A549 (cell line): ENCODE results near the gene LYL1. TPM values are rescaled to one million over a fixed set of nuclear protein-coding genes. Genes with fewer than 3 reads are reported as not detected.
A peak's percentile ranks its signal among the peaks of the same experiment; 100 is the strongest.

Source experiments
- ATAC-seq, 2 experiments: fragments of 200-7000 bp in 1 of 2; fragments of >200 bp in 1 of 2; cut with Nextera tagmentation in 1 of 2; cut with Tn5 transposase in 1 of 2; 3 replicates each; pipeline versions ENCODE4 v1.8.0 to v1.9.1; 2018 to 2020; ENCODE audit warnings: mild to moderate bottlenecking in 1 of 2, moderate library complexity in 1 of 2
- CTCF ChIA-PET: fragments of 300-600 bp; sonication (Branson Sonifier 250); formaldehyde crosslinking; extraction: SDS; loops from one replicate; lab custom pipeline; 2021; ENCODE audit warnings: antibody characterized with exemption, inconsistent platforms; lab: Yijun Ruan, JAX
- POLR2A ChIA-PET: fragments of 350-600 bp; formaldehyde crosslinking; extraction: SDS; loops from one replicate; lab custom pipeline; 2021; ENCODE audit warnings: antibody characterized with exemption, inconsistent platforms; lab: Yijun Ruan, JAX
- DNase-seq, 2 experiments: peaks; one replicate each; pipeline versions ENCODE4 v3.0.0 to v3.0.0-alpha.2; 2011 to 2016; ENCODE audit warnings: low read depth in 1 of 2, low spot score in 1 of 2
- FAIRE-seq: peaks from 2 replicates; lab custom pipeline; 2011; peaks lifted over from hg19 to GRCh38; lab: Jason Lieb, UNC
- H3K27ac ChIP-seq, 2 experiments: fragments of >200 bp; sonication (Bioruptor Twin); formaldehyde crosslinking; 3 replicates each; pipeline ENCODE4 v1.5.1; 2016 to 2017
- H3K4me1 ChIP-seq: fragments of >200 bp; sonication (Bioruptor Twin); formaldehyde crosslinking; 3 replicates; pipeline ENCODE4 v1.6.1; 2016
- H3K4me2 ChIP-seq: fragments of >200 bp; sonication (Bioruptor Twin); formaldehyde crosslinking; 3 replicates; pipeline ENCODE4 v1.6.1; 2016
- H3K4me3 ChIP-seq: fragments of >200 bp; sonication (Bioruptor Twin); formaldehyde crosslinking; 3 replicates; pipeline ENCODE4 v1.5.1; 2016
- H3K9me3 ChIP-seq: fragments of >200 bp; sonication (Bioruptor Twin); formaldehyde crosslinking; 3 replicates; pipeline ENCODE4 v1.6.1; 2016
- BCL3 ChIP-seq: fragments of >200 bp; sonication (Bioruptor Twin); formaldehyde crosslinking; IDR thresholded peaks from 3 replicates; pipeline ENCODE4 v1.6.1; 2016
- BHLHE40 ChIP-seq: IDR thresholded peaks from 2 replicates; pipeline ENCODE4 v1.6.1; 2012; ENCODE audit warnings: low read depth, low read length, inconsistent platforms
- CHD2 ChIP-seq: fragments of 150-350 bp; IDR thresholded peaks from 2 replicates; pipeline ENCODE4 v1.6.1; 2014; ENCODE audit warnings: low read length; ENCODE audit not compliant: partially characterized antibody
- CHD4 ChIP-seq: fragments of 200-600 bp; sonication (generic); IDR thresholded peaks from 2 replicates; pipeline ENCODE4 v1.6.1; 2016; ENCODE audit warnings: antibody characterized with exemption, mild to moderate bottlenecking, borderline replicate concordance
- CTCF ChIP-seq: fragments of >200 bp; sonication (Bioruptor Twin); formaldehyde crosslinking; IDR thresholded peaks from 3 replicates; pipeline ENCODE4 v1.5.1; 2016
- E2F6 ChIP-seq: IDR thresholded peaks from 2 replicates; pipeline ENCODE4 v1.6.1; 2012; ENCODE audit warnings: low read depth, borderline replicate concordance
- EHF ChIP-seq: fragments of 250-450 bp; sonication (Bioruptor Pico); IDR thresholded peaks from 2 replicates; pipeline ENCODE4 v1.5.0; 2020; ENCODE audit warnings: mild to moderate bottlenecking
- HDAC2 ChIP-seq: fragments of 200-600 bp; sonication (generic); IDR thresholded peaks from 2 replicates; pipeline ENCODE4 v1.6.1; 2016
- HES2 ChIP-seq: fragments of >200 bp; sonication (Bioruptor Twin); formaldehyde crosslinking; IDR thresholded peaks from 2 replicates; pipeline ENCODE4 v1.6.1; 2016
- HOXA7 ChIP-seq: fragments of 250-450 bp; sonication (Bioruptor Pico); IDR thresholded peaks from 2 replicates; pipeline ENCODE4 v1.5.0; 2020; ENCODE audit warnings: mild to moderate bottlenecking, moderate library complexity
- JUN ChIP-seq, 2 experiments: fragments of >200 bp; sonication (Bioruptor Twin); formaldehyde crosslinking; IDR thresholded peaks; 2 replicates in 1 of 2; 3 replicates in 1 of 2; pipeline ENCODE4 v1.6.1; 2016 to 2017
- KDM1A ChIP-seq: fragments of 200-600 bp; sonication (generic); IDR thresholded peaks from 2 replicates; pipeline ENCODE4 v1.6.1; 2016; ENCODE audit warnings: low read depth, mild to moderate bottlenecking
- KDM5A ChIP-seq: fragments of 200-600 bp; sonication (generic); IDR thresholded peaks from 2 replicates; pipeline ENCODE4 v1.6.1; 2016; ENCODE audit warnings: antibody characterized with exemption, mild to moderate bottlenecking
- MAFK ChIP-seq: fragments of 450-650 bp; IDR thresholded peaks from 2 replicates; pipeline ENCODE4 v1.6.1; 2014; ENCODE audit not compliant: partially characterized antibody
- MAX ChIP-seq: IDR thresholded peaks from 2 replicates; pipeline ENCODE4 v1.6.1; 2012
- MAZ ChIP-seq: fragments of 150-350 bp; IDR thresholded peaks from 2 replicates; pipeline ENCODE4 v1.6.1; 2014; ENCODE audit warnings: antibody characterized with exemption, low read depth, low read length, borderline replicate concordance
- POLR2A ChIP-seq: IDR thresholded peaks from 2 replicates; pipeline ENCODE4 v1.6.1; 2012; ENCODE audit warnings: mild to moderate bottlenecking, low read length
- RARB ChIP-seq: fragments of 250-450 bp; sonication (Bioruptor Pico); IDR thresholded peaks from 2 replicates; pipeline ENCODE4 v1.8.0; 2021; ENCODE audit warnings: mild to moderate bottlenecking, moderate library complexity
- RCOR1 ChIP-seq: fragments of 150-350 bp; IDR thresholded peaks from 2 replicates; pipeline ENCODE4 v1.6.1; 2014; ENCODE audit warnings: antibody characterized with exemption, low read length, low read depth
- USF2 ChIP-seq: fragments of 450-650 bp; IDR thresholded peaks from 2 replicates; pipeline ENCODE4 v1.6.1; 2014; ENCODE audit warnings: antibody characterized with exemption
- ZFP36 ChIP-seq: fragments of 450-650 bp; IDR thresholded peaks from 2 replicates; pipeline ENCODE4 v1.6.1; 2014; ENCODE audit warnings: borderline replicate concordance; ENCODE audit not compliant: partially characterized antibody
- WGBS: methylation state at CpG from one replicate; pipeline ENCODE4 v1.1.6; 2017; ENCODE audit errors: missing lambda C conversion rate; 5-methylcytosine and 5-hydroxymethylcytosine counted together
- polyA plus RNA-seq, 4 experiments: library from polyadenylated mRNA; depleted of rRNA in 3 of 4; stranded (reverse); fragments of >200 nt; fragmentation: RNase III in 1 of 4; extraction: RNeasy Plus Mini Kit Qiagen cat#74134 plus additional on column Dnase treatment in 1 of 4; gene quantifications; 2 replicates in 3 of 4; 3 replicates in 1 of 4; pipeline ENCODE4 v1.2.3, GENCODE V29; 2011 to 2017

Gene LYL1
- polyA plus RNA-seq, 2 of the 4 experiments (the other 2 are of a cell fraction): 0.26 to 0.39 TPM

GRCh38 chr19:13117176-13117771 lies 14.6 kb upstream of the LYL1 start:
- peaks cover 25% of the 10 kb centered on the region for H3K4me1 ChIP-seq
- ATAC-seq (peak; percentile 11 to 39; a peak in 4 of 6 replicates), FAIRE-seq (no peak), DNase-seq (no peak)
- 6% methylated on average over 18 of the region's 20 CpGs for WGBS
- peak overlapping the region; percentile 79 to 99 for H3K27ac ChIP-seq
- CTCF ChIA-PET: interaction anchor here (1.2 to 1.8 kb wide), 4 partner anchors 14 to 152 kb away, joined by 4 to 5 read pairs (median 4); no protein-coding TSS in a partner anchor
- TF ChIP-seq MAZ: no peak
- TF ChIP-seq CHD4: peak; percentile 8; the same call in 1 of the 2 replicates
- H3K9me3 ChIP-seq: no peaks in the 10 kb centered on the region
- H3K4me2 ChIP-seq: peak overlapping the region; percentile 76
- POLR2A ChIA-PET: interaction anchor here (1.0 to 1.3 kb wide), 2 partner anchors 35 to 53 kb away, joined by 4 to 12 read pairs; no protein-coding TSS in a partner anchor
- H3K4me3 ChIP-seq: peak overlapping the region; percentile 100

GRCh38 chr19:13116282-13117175 lies 13.9 kb upstream of the LYL1 start, which contains the start of gene TRMT1:
TRMT1 (minus strand) TSS chr19:13116740; CDS start chr19:13116399, 341 bp downstream.
- Histone ChIP-seq H3K4me3 (peak within 1 kb of the TSS; percentile 100), H3K4me1 (peaks cover 25% of the 10 kb centered on the region), H3K27ac (peak within 1 kb of the TSS; percentile 79 to 99), H3K9me3 (no peaks in the 10 kb centered on the region), H3K4me2 (peak within 1 kb of the TSS; percentile 96)
- FAIRE-seq: no peak
- under 1% methylated on average over 25 of the region's 51 CpGs for WGBS
- POLR2A ChIA-PET: no interaction called here
- peak; percentile 91 to 93 for DNase-seq
- peak; percentile 71 to 75 for ATAC-seq
- CTCF ChIA-PET: interaction anchor here (0.5 to 1.9 kb wide), 6 partner anchors 23 to 151 kb away, joined by 3 to 8 read pairs (median 4); partner anchors contain the start of genes IER2 and STX10
- TF ChIP-seq KDM5A: peak; percentile 99
- TF ChIP-seq EHF (CRISPR knock-in tag): no peak
- no peak for TF ChIP-seq CTCF
- peak; percentile 73; the same call in 1 of the 2 replicates for TF ChIP-seq HDAC2
- TF ChIP-seq POLR2A: peak; percentile 46
- TF ChIP-seq USF2: peak; percentile 77
- peak; percentile 73; the same call in 1 of the 2 replicates for TF ChIP-seq RCOR1
- TF ChIP-seq HES2: no peak
- TF ChIP-seq MAX: peak; percentile 94
- no peak for TF ChIP-seq HOXA7 (CRISPR knock-in tag)
- TF ChIP-seq MAFK: peak; percentile 81
- no peak for TF ChIP-seq BHLHE40
- TF ChIP-seq CHD4: peak; percentile 71; the same call in 1 of the 2 replicates
- TF ChIP-seq E2F6: 0 out of 2 replicates have a peak, but pooled peaks have one; percentile 26
- TF ChIP-seq KDM1A: peak; percentile 99
- peak; percentile 59 to 68; a peak in 4 of 5 replicates for TF ChIP-seq JUN (IDR thresholded peaks at IDR 0.05)
- TF ChIP-seq RARB (CRISPR knock-in tag): no peak
- TF ChIP-seq CHD2: no peak
- TF ChIP-seq ZFP36: peak; percentile 60
- TF ChIP-seq BCL3: no peak
- TF ChIP-seq, all 56 proteins: peak for 12
